ENCODE data around the gene PRLR.
A peak's percentile ranks its signal among the peaks of the same experiment; 100 is the strongest.
"Not testable (repeated sequence)": the region's sequence is repeated elsewhere in the genome, so short reads cannot be mapped to it uniquely, and the experiment has no call there.

Gene PRLR

GRCh38 chr5:35120715-35121114, 109.6 kb downstream of the PRLR start:
- DNase-seq = no peak

GRCh38 chr5:35117967-35118366, 112.3 kb downstream of the PRLR start:
- no peak for DNase-seq

GRCh38 chr5:35115920-35116319, 114.4 kb downstream of the PRLR start:
- DNase-seq = no peak

- DNase-seq = no peak
Measured at GRCh38 chr5:35114698-35115097, 115.6 kb downstream of the PRLR start.

GRCh38 chr5:35112300-35112699, 118.0 kb downstream of the PRLR start:
- DNase-seq = no peak

GRCh38 chr5:35104550-35104949, 125.7 kb downstream of the PRLR start:
- DNase-seq = not testable (repeated sequence)

GRCh38 chr5:35103637-35104299, 126.5 kb downstream of the PRLR start:
- DNase-seq = no peak

GRCh38 chr5:35101720-35102119, 128.6 kb downstream of the PRLR start:
- DNase-seq = not testable (repeated sequence)

- DNase-seq = no peak
Measured at GRCh38 chr5:35101016-35101415, 129.3 kb downstream of the PRLR start.

- DNase-seq = no peak
Measured at GRCh38 chr5:35098214-35098613, 132.1 kb downstream of the PRLR start.

- no peak for DNase-seq
Measured at GRCh38 chr5:35096932-35097331, 133.4 kb downstream of the PRLR start.

GRCh38 chr5:35096216-35096615, 134.1 kb downstream of the PRLR start:
- no peak for DNase-seq

GRCh38 chr5:35095366-35095765, 134.9 kb downstream of the PRLR start:
- no peak for DNase-seq

- no peak for DNase-seq
Measured at GRCh38 chr5:35094948-35095347, 135.3 kb downstream of the PRLR start.

GRCh38 chr5:35092703-35093102, 137.6 kb downstream of the PRLR start:
- DNase-seq = no peak

GRCh38 chr5:35091704-35092103, 138.6 kb downstream of the PRLR start:
- no peak for DNase-seq

GRCh38 chr5:35089334-35090314, 140.7 kb downstream of the PRLR start:
- DNase-seq = peak; percentile 23

GRCh38 chr5:35087991-35088390, 142.3 kb downstream of the PRLR start:
- DNase-seq = no peak

GRCh38 chr5:35083150-35083549, 147.1 kb downstream of the PRLR start:
- no peak for DNase-seq

GRCh38 chr5:35082530-35082929, 147.8 kb downstream of the PRLR start:
- DNase-seq = no peak

GRCh38 chr5:35081134-35081533, 149.2 kb downstream of the PRLR start:
- no peak for DNase-seq

GRCh38 chr5:35073160-35073559, 157.1 kb downstream of the PRLR start:
- DNase-seq = no peak

- no peak for DNase-seq
Measured at GRCh38 chr5:35069188-35069587, 161.1 kb downstream of the PRLR start.

GRCh38 chr5:35067985-35068384, 162.3 kb downstream of the PRLR start:
- no peak for DNase-seq

All from NCI-H1105 (cell line).